Measurements from ENCODE around the gene LRRC46. TPM values are rescaled to one million over a fixed set of nuclear protein-coding genes. Genes with fewer than 3 reads are reported as not detected.

Gene LRRC46
- total RNA-seq, 1 experiment from 2014 or later: 0.39 TPM

DNA sequence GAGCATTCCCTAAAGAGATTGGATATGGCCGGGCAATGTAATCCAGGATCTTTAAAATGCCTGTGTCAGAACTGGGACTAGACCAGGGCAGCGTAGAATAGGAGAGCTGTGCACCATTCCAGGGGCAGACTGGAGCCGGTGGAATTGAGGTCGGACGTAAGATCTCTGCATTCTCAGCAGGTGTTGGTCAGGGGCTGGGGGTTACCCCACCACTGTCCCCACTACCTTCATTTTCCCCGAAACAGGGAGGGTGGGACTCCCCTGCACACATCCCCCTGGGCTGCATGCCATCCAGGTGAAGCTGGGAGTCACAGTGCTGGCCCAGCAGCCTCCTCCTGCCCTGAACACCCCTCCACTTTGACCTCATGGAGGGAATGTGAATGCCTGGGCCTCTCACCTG is 27.7 kb upstream of the LRRC46 start:
- Mint-ChIP-seq H3K4me3 (no peak overlapping the region), H3K27ac (no peak overlapping the region), H3K27me3 (ENCODE audit: low read depth) (peaks cover 2% of the 10 kb centered on the region; the same call in 1 of the 2 replicates), H3K36me3 (no peaks in the 10 kb centered on the region), H3K4me1 (no peaks in the 10 kb centered on the region), H3K9me3 (no peaks in the 10 kb centered on the region)
- ChIA-PET CTCF (interaction anchor here (0.6 to 1.3 kb wide), 2 partner anchors 28 to 43 kb away, joined by 3 read pairs; no protein-coding TSS in a partner anchor), POLR2A (no interaction called here)
- TF ChIP-seq CBFB (CRISPR knock-in tag; IDR thresholded peaks at IDR 0.05; ENCODE audit: low read depth) (no peak), EMX1 (CRISPR knock-in tag; IDR thresholded peaks at IDR 0.05) (no peak), ZNF671 (CRISPR knock-in tag; IDR thresholded peaks at IDR 0.05) (no peak), ZNF219 (CRISPR knock-in tag; IDR thresholded peaks at IDR 0.05; ENCODE audit: borderline replicate concordance) (no peak), KAT7 (CRISPR knock-in tag; IDR thresholded peaks at IDR 0.05; ENCODE audit: borderline replicate concordance) (no peak), NFATC4 (CRISPR knock-in tag; IDR thresholded peaks at IDR 0.05) (no peak), TEAD1 (CRISPR knock-in tag; IDR thresholded peaks at IDR 0.05) (no peak), NFE2L1 (CRISPR knock-in tag; IDR thresholded peaks at IDR 0.05) (no peak), PRRX2 (CRISPR knock-in tag; IDR thresholded peaks at IDR 0.05) (no peak)
- TF ChIP-seq, protein P1, sequence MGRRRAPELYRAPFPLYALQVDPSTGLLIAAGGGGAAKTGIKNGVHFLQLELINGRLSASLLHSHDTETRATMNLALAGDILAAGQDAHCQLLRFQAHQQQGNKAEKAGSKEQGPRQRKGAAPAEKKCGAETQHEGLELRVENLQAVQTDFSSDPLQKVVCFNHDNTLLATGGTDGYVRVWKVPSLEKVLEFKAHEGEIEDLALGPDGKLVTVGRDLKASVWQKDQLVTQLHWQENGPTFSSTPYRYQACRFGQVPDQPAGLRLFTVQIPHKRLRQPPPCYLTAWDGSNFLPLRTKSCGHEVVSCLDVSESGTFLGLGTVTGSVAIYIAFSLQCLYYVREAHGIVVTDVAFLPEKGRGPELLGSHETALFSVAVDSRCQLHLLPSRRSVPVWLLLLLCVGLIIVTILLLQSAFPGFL (CRISPR knock-in tag; IDR thresholded peaks at IDR 0.05; ENCODE audit: borderline replicate concordance): no peak
- TF ChIP-seq, protein P2, sequence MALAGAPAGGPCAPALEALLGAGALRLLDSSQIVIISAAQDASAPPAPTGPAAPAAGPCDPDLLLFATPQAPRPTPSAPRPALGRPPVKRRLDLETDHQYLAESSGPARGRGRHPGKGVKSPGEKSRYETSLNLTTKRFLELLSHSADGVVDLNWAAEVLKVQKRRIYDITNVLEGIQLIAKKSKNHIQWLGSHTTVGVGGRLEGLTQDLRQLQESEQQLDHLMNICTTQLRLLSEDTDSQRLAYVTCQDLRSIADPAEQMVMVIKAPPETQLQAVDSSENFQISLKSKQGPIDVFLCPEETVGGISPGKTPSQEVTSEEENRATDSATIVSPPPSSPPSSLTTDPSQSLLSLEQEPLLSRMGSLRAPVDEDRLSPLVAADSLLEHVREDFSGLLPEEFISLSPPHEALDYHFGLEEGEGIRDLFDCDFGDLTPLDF (CRISPR knock-in tag; IDR thresholded peaks at IDR 0.05): no peak
- TF ChIP-seq, protein P3, sequence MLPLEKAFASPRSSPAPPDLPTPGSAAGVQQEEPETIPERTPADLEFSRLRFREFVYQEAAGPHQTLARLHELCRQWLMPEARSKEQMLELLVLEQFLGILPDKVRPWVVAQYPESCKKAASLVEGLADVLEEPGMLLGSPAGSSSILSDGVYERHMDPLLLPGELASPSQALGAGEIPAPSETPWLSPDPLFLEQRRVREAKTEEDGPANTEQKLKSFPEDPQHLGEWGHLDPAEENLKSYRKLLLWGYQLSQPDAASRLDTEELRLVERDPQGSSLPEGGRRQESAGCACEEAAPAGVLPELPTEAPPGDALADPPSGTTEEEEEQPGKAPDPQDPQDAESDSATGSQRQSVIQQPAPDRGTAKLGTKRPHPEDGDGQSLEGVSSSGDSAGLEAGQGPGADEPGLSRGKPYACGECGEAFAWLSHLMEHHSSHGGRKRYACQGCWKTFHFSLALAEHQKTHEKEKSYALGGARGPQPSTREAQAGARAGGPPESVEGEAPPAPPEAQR (CRISPR knock-in tag; IDR thresholded peaks at IDR 0.05): no peak
- TF ChIP-seq, protein P4, sequence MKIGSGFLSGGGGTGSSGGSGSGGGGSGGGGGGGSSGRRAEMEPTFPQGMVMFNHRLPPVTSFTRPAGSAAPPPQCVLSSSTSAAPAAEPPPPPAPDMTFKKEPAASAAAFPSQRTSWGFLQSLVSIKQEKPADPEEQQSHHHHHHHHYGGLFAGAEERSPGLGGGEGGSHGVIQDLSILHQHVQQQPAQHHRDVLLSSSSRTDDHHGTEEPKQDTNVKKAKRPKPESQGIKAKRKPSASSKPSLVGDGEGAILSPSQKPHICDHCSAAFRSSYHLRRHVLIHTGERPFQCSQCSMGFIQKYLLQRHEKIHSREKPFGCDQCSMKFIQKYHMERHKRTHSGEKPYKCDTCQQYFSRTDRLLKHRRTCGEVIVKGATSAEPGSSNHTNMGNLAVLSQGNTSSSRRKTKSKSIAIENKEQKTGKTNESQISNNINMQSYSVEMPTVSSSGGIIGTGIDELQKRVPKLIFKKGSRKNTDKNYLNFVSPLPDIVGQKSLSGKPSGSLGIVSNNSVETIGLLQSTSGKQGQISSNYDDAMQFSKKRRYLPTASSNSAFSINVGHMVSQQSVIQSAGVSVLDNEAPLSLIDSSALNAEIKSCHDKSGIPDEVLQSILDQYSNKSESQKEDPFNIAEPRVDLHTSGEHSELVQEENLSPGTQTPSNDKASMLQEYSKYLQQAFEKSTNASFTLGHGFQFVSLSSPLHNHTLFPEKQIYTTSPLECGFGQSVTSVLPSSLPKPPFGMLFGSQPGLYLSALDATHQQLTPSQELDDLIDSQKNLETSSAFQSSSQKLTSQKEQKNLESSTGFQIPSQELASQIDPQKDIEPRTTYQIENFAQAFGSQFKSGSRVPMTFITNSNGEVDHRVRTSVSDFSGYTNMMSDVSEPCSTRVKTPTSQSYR (CRISPR knock-in tag; IDR thresholded peaks at IDR 0.05): no peak
- DNase-seq (ENCODE audit: low spot score): no peak
- no peak for ATAC-seq

DNA sequence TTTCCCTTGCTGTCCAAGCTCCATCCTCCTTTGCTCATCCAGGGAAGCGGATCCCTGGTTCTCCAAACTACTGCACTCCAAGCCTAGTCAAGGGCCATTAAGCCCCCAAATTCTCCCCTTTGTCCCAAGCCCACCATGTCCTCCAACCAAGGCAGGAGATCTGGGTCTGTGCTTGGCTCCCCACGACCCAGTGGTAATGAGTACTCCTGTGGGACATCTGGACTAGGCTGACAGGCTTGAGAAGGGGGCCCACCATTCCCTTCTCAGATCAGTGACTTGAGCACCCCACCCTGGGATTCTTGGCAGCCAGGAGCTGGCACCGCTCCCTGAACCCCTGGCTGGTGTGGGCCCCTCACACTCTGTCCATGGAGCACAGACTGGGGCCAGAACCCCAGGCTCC is 27.0 kb upstream of the LRRC46 start:
- POLR2A ChIA-PET: interaction anchor here (0.5 kb wide), 1 partner anchor 54 kb away, joined by 3 read pairs; no protein-coding TSS in a partner anchor
- H3K36me3 Mint-ChIP-seq: no peaks in the 10 kb centered on the region
- CTCF ChIA-PET: interaction anchor here (1.1 to 1.3 kb wide), 2 partner anchors 14 to 43 kb away, joined by 3 read pairs; no protein-coding TSS in a partner anchor
- TF ChIP-seq ATF1 (CRISPR knock-in tag; IDR thresholded peaks at IDR 0.05) (no peak), ZNF232 (CRISPR knock-in tag; IDR thresholded peaks at IDR 0.05) (no peak), ESRRA (CRISPR knock-in tag; IDR thresholded peaks at IDR 0.05; ENCODE audit: borderline replicate concordance) (no peak), JAZF1 (CRISPR knock-in tag; IDR thresholded peaks at IDR 0.05) (no peak), NFE2L1 (CRISPR knock-in tag; IDR thresholded peaks at IDR 0.05) (no peak), TEAD4 (CRISPR knock-in tag; IDR thresholded peaks at IDR 0.05) (no peak), PRRX2 (CRISPR knock-in tag; IDR thresholded peaks at IDR 0.05) (no peak), RORB (CRISPR knock-in tag; IDR thresholded peaks at IDR 0.05) (no peak)
- TF ChIP-seq, protein P5, sequence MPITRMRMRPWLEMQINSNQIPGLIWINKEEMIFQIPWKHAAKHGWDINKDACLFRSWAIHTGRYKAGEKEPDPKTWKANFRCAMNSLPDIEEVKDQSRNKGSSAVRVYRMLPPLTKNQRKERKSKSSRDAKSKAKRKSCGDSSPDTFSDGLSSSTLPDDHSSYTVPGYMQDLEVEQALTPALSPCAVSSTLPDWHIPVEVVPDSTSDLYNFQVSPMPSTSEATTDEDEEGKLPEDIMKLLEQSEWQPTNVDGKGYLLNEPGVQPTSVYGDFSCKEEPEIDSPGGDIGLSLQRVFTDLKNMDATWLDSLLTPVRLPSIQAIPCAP (CRISPR knock-in tag; IDR thresholded peaks at IDR 0.05): no peak
- TF ChIP-seq, protein P6, sequence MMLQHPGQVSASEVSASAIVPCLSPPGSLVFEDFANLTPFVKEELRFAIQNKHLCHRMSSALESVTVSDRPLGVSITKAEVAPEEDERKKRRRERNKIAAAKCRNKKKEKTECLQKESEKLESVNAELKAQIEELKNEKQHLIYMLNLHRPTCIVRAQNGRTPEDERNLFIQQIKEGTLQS (CRISPR knock-in tag; conservative IDR thresholded peaks at IDR 0.05): no peak
- TF ChIP-seq, protein P7, sequence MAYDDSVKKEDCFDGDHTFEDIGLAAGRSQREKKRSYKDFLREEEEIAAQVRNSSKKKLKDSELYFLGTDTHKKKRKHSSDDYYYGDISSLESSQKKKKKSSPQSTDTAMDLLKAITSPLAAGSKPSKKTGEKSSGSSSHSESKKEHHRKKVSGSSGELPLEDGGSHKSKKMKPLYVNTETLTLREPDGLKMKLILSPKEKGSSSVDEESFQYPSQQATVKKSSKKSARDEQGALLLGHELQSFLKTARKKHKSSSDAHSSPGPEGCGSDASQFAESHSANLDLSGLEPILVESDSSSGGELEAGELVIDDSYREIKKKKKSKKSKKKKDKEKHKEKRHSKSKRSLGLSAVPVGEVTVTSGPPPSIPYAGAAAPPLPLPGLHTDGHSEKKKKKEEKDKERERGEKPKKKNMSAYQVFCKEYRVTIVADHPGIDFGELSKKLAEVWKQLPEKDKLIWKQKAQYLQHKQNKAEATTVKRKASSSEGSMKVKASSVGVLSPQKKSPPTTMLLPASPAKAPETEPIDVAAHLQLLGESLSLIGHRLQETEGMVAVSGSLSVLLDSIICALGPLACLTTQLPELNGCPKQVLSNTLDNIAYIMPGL (CRISPR knock-in tag; IDR thresholded peaks at IDR 0.05): no peak

More for the DNA sequence above, 27.0 kb upstream of the LRRC46 start:
- Mint-ChIP-seq H3K27me3 (ENCODE audit: low read depth) (peaks cover 2% of the 10 kb centered on the region; the same call in 1 of the 2 replicates), H3K4me1 (no peaks in the 10 kb centered on the region), H3K9me3 (no peaks in the 10 kb centered on the region), H3K4me3 (no peak overlapping the region), H3K27ac (no peak overlapping the region)
- no peak for DNase-seq (ENCODE audit: low spot score)
- no peak for ATAC-seq
